Pulmonary artery endothelial cell (primary cell): Measurements from ENCODE around the gene CHRNB4. TPM values are rescaled to one million over a fixed set of nuclear protein-coding genes. Genes with fewer than 3 reads are reported as not detected.

Experiments used
- DNase-seq: peaks from one replicate; pipeline ENCODE4 v3.0.0-alpha.2; 2011; ENCODE audit warnings: low read depth, low spot score
- total RNA-seq: library from RNA; depleted of rRNA; stranded (reverse); fragments of >200 nt; gene quantifications from 2 replicates; pipeline ENCODE4 v1.2.3, GENCODE V29; 2014

The CHRNB4 gene
- total RNA-seq, 1 donor from 2014 or later = not detected

DNA sequence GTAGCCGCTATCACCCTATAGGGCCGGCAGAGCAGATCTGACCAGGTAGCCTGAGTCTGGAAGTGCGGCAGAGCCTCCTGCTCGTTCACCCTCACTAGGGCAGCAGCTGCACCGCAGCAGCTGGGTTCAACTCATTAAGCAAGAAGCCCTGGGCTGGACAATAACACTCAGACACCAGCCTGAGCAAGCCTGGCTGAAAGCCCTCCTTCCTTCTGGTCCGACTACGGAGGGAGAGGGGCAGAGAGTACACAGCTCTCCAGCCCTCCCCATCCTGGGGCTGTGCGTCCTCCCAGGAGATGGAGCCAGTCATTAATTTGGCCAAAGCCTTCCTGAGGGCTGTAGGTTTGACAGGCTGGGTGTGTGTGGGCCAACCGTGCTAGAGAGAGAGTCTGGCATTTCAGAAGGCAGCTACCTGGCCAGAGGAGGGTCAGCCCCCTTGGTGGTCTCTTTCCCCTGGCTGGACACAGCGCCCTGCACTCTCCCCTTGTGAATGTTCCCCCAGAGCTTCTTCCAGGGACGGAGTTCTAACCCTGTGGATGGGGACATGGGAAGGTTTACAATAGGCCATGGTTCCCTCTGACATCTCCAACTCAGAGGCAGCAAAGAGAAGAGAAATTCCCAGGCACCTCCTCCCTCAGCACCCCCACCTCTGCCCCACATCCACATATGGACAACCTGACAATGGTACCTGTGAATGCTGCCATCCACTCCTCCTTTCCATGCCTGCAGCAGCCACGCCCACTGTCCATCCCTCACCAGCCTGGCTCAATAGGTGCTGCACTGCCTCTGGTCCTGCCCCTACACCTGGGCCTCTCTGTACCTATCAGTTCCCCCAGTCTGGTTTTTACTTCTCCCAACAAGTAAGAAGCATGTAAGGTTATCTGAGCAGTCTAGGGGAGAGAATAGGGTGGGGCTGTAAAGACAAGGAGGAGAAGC, 6.5 kb downstream of the CHRNB4 start:
- DNase-seq = no peak

DNA sequence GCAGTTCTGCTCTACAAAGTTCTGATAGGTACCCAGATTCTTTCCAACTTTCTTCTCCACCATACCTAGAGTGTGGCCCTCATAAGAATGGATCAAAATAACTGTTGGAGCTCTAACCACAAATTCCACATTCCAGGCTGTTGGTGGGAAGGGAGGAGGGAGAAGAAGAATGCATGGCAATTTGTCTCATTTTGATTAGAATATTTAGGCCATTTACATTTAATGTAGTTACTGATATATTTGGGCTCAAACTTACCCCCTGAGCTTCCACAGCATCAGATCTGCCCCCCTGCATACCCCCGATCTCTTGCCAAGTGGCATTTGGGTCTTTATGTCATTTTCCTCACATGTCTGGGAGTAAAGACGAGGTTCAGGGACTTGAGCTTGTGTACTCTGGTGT, 7.7 kb downstream of the CHRNB4 start:
- DNase-seq = no peak

DNA sequence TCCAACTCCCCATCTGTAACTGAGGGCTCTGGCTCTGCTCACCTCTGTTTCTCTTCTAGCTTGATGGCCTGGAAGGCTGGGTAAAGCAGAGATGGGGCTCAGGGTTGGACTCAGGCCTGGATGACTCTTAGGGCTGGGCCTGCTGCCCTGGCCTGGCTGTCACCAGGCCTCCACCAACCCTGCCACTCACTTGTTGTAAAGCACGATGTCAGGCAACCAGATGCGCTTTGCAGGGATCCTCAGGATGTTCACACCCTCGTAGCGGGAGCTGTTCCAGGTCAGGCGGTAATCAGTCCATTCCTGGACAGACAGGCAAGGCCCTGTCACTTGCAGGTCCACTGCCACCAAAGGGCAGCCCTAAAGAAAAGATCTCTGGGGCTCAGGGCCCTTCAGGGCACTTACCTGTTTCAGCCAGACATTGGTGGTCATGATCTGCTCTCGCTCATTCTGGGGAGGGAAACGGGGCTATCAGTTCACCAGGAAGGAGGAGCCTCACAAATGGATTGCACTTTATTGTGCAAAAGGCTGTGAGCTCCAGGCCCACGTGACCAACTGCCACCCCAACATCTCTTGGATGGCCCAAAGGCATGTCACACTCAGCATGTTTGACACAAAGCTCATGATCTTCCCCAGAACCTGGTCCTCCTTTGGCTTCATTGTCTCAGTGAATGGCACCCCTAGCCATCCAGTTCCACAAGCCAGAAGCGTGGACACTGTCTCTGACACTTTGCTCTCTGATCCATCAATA, 9.9 kb downstream of the CHRNB4 start:
- no peak for DNase-seq

DNA sequence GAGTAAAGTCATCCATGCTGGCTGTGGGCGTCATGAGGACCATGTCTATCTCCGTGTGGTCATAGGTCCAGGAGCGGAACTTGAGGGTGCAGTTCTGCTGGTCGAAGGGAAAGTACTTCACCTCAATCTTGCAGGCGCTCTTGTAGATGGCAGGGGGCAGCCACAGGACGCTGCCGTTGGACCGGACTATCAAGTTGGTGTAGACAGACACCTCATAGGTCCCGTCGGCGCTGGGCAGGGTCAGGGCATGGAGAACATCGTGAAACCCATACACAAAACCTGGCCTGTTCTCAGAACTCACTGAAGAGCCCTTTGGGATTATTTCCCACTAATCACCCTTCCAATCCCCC, 11.3 kb downstream of the CHRNB4 start:
- DNase-seq = no peak

DNA sequence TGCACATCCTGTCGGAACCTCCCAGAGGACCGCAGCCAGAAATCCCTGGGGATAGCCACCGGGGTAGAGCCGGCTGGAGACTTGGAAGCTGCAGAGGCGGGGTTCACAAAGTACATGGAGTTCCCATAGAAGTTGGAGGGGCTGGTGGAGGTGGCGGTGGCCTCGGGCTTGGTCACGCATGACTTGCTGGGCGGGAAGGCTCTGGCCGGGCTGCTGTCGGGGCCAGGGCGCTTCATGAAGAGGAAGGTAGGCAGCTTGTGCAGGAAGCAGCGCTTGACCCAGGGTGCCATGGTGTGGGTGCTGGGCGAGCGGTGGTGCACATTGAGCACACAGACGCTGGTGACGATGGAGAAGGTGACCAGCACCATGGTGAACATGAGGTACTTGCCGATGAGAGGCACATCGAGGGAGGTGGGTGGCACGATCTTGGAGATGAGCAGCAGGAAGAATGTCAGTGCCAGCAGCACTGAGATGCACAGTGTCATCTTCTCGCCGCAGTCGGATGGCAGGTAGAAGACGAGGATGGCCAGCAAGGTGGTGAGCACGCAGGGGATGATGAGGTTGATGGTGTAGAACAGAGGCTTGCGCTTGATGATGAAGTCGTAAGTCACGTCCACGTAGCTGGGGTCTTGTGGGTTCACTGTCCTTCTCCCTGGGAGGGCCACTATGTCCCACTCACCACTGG, 11.8 kb downstream of the CHRNB4 start:
- DNase-seq = no peak

DNA sequence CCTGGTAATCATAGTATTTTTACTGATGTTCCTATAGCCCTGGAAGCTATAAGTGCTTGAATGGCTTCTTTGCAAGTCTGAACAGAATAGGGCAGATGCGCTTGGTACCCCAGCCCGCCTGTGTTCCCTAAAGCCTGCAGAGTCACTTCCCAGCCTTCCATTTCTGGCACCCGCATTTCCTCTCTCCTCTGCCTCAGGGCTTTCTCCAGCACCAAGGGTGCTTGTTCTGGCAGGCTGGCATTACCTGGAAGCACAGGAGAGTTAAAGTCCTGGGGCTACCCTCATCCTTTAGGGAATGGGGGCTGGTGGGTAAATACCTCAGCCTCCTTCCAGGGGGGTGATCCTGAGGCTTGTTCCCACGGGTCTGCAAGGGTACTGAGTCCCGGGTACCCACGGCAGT, 12.8 kb downstream of the CHRNB4 start:
- DNase-seq = no peak

DNA sequence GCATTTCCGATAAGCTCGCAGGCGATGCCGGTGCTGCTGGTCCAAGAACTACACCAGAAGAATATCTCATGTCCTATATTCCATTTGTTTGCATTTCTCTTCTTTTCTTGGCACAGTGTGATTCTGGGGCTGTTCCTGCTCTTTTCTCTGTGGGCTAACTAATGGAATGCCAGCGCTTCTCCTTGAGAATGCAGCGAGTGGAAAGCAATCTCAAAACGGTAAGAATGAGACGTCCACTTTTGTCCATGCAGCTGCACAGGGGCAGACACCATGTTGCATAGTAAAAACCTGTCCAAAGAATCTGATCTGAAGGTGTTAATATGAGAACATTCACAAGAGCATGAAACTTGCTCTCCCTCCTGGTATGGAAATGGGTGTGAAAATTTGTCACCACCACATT, 13.7 kb downstream of the CHRNB4 start:
- no peak for DNase-seq

DNA sequence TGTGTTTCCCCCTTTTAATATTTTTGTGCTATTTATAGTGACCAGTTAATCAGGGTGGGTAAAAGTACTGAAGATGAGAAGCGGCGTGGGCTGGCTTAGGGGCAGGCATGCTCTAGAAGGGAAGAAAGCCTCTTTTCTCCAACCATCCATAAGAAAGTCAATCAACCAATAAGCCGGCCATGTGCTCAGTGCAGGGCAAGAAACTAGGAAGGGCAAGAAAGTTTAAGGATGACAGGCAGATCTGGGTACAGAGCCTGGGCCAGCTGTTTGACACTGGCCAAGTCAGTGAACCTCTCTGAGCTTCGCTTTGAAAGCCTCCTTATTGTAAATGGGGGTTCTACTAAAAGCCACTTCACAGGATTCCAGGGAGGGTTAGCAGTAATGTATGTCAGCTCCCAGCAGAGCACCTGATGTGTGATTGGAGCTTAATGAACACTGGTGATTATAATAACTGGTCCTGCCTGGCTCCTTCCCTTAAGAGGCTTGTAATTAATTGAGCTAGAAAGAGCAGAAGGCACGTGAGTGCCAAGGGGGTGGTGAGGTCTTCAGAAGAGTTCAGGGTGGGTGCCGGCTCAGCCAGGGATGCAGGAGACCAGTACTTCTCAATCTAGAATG, 14.5 kb downstream of the CHRNB4 start:
- no peak for DNase-seq

DNA sequence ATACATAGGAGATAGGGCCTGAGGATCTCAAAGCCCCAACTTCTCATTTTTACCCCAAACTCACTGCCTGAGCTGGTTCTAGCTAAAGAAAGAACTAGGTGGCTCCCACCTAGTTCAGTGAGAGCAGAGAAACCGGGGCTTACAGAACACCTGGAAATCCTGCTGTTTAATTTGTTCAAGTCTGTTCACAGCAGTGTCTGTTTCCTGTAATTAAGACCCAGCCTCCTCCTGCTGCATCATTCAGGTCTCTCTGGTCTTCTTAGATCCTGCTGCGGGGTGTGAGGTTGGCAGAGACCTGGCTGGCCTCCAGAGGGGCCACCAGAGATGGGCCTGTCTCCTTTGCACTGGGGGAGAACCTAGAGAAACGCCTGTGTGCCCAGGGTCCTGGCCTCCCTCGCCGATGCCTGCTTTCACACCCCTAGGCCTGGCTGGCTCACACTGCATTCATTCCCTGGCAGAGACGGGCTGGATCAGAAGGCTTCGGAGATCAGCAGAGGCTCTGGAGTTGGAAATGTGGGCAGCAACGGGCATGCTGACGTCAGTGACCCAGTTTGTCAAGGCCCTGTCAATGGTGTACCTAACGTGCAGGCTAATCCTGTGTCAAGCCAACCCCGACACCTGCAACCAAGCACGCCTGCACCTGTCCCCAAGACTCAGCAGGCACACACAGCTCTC, 15.3 kb downstream of the CHRNB4 start:
- DNase-seq = no peak

DNA sequence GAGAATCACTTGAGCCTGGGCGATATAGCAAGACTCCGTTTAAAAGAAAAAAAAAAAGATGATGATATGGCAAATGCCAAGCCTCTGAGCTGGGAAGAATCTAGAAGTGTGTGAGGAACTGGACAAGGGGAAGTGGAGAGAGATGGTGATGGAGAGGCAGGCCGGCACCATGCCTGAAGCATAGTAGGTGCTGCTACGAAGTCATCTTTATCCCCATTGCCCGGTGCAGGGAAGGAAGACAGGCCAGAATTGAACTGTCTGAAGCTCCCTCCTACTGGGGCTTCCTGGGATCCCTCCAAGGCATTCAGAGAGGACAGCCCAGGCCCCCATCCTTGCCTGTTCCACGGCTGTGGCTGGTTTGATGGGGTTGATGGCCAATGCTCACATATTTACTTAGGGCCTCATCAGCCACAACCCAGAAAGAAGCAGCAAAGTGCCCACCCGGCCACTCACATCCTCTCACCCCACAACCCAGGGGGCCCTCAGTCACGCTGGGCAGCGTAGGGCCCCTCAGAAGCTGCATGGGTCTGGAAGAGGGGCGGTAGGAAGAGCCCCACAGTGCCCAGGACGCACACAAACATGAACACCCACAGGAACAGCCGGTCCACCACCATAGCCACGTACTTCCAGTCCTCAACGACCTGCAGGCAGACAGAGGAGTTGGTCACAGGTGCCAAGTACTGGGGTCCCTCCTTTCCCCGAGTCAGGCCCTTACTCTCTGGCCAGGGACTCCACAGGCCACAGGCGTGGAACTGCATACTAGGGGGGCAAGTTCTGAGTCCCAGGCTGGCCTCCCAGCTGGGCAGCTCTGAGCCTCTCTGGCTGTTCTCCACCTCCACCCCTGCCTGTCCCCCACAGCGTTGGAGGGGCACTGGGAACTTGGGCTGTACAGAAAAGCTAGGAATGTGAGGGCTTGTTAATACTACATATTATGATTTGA, 16.1 kb downstream of the CHRNB4 start:
- DNase-seq = no peak

DNA sequence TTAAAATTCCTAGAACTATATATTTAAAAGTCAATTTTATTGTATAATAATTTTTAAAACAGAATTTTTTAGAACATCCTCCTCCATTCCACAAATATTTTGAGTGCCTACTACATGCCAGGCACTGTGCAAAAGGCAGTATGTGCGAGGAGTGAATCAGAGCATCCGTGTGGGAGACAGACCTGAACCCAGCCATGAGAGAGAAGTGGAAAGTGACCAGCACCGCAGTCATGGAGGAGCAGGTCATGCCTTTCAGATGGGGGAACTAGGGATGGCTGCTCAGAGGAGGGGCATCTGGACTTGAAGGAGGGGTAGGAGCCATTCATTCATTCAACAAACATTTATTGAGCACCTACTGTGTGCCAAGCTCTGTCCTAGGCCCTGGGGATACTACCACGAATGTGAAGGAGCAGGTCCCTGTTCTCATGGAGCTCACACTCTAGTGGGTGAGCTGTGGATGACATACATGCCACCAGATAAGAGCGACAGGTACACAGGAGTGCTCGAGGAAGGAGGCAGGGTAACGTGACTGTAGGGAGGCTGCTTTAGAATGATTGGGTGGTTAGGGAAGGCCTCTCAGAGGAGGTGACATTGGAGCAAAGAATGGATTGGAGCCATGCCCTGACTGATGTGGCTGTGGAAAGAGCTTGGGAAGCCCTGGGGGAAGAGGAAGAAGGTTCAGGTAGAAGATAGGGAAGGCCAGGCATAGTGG, 17.1 kb downstream of the CHRNB4 start:
- DNase-seq = no peak

DNA sequence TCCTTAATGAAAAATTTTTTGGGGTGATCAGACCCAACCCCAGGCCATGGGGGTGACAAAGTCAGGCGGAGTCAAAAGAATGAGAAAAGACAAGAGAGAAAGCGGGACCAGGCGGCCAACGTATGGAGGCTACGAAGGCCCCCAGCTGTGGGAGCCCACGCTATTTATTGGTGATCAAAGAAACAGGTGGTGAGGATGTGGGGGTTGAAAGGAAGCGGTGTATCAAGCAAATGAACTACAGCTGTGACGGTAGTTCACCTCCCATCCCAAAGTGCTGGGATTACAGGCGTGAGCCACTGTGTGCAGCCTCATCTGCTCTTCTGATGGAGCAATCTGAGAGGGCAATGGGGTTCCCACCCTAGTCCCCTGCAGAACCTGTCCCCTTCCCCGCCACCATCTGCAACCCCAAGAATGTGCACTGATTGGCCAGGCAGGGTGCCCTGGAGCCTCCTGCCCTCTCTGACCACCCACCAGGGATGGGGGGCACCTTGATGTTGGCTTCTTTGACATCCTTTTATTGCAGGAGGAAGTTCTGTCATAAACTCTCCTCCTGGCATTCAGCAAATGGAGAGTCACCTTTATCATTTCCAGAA, 19.1 kb downstream of the CHRNB4 start:
- DNase-seq = no peak

DNA sequence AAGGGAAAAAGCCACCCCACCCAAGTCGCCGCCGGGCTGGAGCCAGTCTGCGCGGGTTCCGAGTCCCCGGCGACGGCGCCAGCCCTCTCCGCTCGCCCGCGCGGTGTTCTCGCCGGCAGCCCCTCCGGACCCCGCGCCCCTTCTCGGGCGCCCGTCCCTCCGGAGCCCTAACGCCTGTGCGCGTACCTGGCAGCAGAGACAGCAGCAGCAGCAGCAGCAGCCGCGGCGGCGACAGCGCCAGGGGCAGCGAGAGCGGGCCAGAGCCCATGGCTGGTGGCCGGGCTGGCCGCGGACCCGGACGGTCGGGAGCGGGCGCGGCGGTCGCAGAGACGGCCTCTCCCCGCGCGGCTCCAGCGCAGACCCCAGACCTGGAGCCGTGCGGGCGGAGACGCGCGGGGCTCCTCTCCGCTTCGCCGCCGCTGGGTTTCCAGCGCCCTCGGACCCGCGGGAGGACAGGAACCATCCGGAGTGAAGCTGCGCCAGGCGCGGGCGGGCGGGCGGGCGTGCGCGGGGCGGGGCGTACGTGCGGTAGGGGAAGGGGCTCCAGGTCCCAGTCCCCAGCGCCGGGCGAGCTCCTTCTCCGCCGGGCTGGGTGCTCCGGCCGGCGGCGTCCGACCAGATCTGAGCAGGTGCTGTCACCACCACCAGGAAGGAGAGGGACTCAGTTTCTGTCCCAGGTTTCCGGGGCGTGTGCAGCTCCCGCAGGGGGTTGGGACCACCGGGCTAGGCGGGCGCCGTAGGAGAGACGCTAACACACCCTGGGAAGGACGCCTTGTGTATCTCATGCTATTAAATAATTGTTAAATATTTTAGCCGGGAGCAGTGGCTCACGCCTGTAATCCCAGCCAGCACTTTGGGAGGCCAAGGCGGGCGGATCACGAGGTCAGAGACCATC, 20.2 kb downstream of the CHRNB4 start, which contains the start of gene CHRNA3:
CHRNA3 (minus strand) TSS at position 470 of the 895 bp plus-strand sequence; CDS start at position 268, 202 bp downstream.
- no peak for DNase-seq

DNA sequence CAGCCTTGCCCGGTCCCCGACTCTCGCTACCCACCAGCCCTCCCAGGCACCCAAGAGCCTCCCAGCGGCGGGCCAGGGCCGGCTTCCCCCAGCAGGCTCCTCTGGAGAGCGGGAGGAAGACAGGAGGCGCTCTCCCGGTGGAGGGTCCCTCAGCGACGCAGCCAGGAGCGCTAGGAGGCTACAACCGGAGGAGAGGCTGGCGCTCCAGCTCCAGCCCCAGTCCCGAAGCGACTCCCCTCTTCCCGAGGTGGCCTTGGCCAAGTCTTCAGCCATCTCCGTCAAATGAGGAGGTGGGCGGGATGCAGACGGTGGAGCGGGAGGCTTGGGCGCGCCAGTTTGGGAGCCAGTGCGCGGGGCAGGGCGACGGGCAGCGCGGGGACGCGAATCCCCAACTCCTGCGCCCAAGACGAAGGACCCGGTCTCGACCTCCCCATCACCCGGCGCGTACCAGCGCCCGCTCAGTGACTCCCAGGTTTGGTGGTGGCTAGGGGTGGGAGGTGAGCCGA, 20.9 kb downstream of the CHRNB4 start:
- no peak for DNase-seq

DNA sequence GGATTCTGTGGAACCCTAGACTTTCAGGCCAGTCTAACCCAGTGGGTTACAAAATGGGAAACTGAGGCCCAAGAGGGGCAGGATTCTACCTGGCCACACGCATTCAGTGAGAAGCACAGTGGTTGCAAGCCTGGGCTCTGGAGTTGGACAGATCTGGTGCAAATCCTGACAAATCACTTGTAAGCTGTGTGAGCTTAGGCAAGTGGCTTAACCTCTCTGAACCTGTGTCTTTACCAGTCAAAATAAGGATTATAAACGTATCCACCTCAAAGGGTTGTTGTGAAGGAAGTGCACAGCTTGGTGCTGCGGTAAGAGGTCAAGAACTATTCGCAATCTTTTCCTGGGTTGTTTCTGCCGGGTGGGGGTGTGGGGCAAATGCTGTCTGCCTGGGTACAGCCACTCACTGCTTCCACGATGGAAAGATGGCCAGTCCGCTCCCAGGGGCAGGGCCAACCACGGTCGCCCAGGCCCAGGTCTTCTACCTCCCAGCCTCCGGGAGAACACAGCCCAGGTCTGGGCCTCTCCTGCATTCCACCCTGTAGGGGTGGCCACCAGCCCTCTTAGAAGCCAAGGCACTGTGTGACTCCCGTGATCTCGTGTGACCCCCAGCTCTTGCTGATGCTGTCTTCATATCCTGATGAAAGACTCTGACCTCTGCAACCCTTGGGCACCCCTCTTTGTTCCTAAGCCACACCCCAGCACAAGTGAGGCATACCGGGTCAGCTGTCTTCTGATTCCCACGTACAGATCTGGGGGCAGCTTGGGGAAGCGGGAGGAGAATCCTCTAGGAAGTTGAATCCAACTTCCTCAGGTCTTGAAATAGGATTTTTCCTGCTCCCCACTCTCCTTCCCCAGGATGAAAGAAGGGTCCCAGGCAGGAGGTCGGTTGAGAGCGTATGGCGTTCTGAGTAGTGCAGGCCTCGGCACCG, 21.7 kb downstream of the CHRNB4 start:
- DNase-seq = no peak

DNA sequence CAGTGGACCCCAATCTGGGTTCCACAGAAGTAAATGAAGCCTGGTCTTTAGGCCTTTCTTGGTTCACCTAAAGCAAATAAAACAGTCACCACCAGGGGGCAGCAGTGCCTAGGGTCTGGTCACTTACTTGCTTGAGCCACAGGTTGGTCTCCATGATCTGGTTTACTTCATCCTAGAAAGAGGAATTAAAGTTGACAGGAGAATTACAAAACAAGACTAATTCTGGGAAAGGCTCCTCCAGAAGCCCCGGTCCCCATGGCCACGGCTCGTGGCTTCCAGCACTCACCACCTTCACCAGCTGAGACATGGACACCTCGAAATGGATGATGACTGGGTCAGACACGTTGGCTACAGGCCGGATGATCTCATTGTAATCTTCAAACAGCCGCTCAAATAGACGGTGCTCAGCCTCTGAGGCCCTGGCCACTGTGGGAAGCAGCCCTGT, 22.5 kb downstream of the CHRNB4 start:
- DNase-seq = peak; percentile 36
